GM21381 (cell line): ENCODE results near the gene PHLDB3.
"Not testable (repeated sequence)": the region's sequence is repeated elsewhere in the genome, so short reads cannot be mapped to it uniquely, and the experiment has no call there.

Experiments used
- ATAC-seq: cut with Tn5 transposase; IDR thresholded peaks from one replicate; pipeline ENCODE4 v1.9.1; 2021; ENCODE audit warnings: mild to moderate bottlenecking, moderate library complexity; ENCODE audit not compliant: unreplicated experiment

Gene PHLDB3

GRCh38 chr19:43446746-43447489, 57.6 kb downstream of the PHLDB3 start:
- ATAC-seq: peak; percentile 58

- ATAC-seq: no peak
Measured at GRCh38 chr19:43445426-43445825, 59.1 kb downstream of the PHLDB3 start.

- no peak for ATAC-seq
Measured at GRCh38 chr19:43444531-43445287, 59.8 kb downstream of the PHLDB3 start.

- ATAC-seq: not testable (repeated sequence)
Measured at GRCh38 chr19:43444091-43444490, 60.5 kb downstream of the PHLDB3 start.

- no peak for ATAC-seq
Measured at GRCh38 chr19:43441716-43442115, 62.8 kb downstream of the PHLDB3 start.

- ATAC-seq: no peak
Measured at GRCh38 chr19:43439709-43440063, 64.9 kb downstream of the PHLDB3 start.

- ATAC-seq: no peak
Measured at GRCh38 chr19:43439032-43439708, 65.4 kb downstream of the PHLDB3 start.

- ATAC-seq: no peak
Measured at GRCh38 chr19:43438291-43439031, 66.1 kb downstream of the PHLDB3 start.

GRCh38 chr19:43437712-43438111, 66.8 kb downstream of the PHLDB3 start:
- no peak for ATAC-seq

GRCh38 chr19:43437284-43437683, 67.3 kb downstream of the PHLDB3 start:
- ATAC-seq: not testable (repeated sequence)

GRCh38 chr19:43435775-43436174, 68.8 kb downstream of the PHLDB3 start:
- no peak for ATAC-seq

GRCh38 chr19:43433689-43434088, 70.9 kb downstream of the PHLDB3 start:
- ATAC-seq: no peak

- no peak for ATAC-seq
Measured at GRCh38 chr19:43433358-43433673, 71.2 kb downstream of the PHLDB3 start.

GRCh38 chr19:43430976-43431375, 73.6 kb downstream of the PHLDB3 start:
- no peak for ATAC-seq

GRCh38 chr19:43430142-43430710, 74.3 kb downstream of the PHLDB3 start:
- ATAC-seq: peak; percentile 55

- ATAC-seq: no peak
Measured at GRCh38 chr19:43429395-43429794, 75.2 kb downstream of the PHLDB3 start.

GRCh38 chr19:43425567-43426392, 78.8 kb downstream of the PHLDB3 start:
- ATAC-seq: no peak
